ENCODE measurements around the gene AP3D1.
"Not testable (repeated sequence)": the region's sequence is repeated elsewhere in the genome, so short reads cannot be mapped to it uniquely, and the experiment has no call there.

The AP3D1 gene

GRCh38 chr19:2108251-2109016 is 42.9 kb downstream of the AP3D1 start:
- no peak for DNase-seq

DNA sequence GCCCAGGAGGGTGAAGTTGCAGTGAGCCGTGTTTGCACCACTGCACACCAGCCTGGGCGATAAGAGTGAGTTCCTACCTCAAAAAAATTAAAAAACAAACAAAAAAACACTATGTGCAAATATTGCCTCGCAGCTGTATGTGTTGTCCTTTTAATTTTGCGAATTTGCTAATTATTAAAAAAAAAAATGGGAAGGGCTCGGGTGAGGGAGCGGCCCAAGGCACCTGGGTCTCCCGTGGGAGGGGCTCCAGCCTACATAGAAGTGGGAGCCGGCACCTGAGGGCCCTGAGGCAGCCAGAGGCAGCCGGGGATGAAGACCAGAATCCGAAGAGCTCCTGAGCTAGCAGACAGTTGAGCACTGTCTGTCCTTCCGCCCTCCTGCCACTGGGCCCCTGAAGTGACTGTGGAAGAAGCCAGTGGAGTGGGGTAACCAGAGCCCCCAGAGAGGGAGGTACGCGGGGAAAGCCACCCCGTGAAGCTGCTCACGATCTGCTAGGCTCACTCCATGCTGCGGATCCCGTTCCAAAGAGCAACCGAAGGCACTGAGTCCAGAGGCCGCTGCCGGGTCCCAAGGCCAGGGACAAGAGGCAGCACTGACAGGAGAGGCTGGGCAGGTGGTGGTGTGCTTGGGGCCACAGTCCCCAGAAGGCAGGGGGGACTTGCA is 48.2 kb downstream of the AP3D1 start:
- DNase-seq = no peak

DNA sequence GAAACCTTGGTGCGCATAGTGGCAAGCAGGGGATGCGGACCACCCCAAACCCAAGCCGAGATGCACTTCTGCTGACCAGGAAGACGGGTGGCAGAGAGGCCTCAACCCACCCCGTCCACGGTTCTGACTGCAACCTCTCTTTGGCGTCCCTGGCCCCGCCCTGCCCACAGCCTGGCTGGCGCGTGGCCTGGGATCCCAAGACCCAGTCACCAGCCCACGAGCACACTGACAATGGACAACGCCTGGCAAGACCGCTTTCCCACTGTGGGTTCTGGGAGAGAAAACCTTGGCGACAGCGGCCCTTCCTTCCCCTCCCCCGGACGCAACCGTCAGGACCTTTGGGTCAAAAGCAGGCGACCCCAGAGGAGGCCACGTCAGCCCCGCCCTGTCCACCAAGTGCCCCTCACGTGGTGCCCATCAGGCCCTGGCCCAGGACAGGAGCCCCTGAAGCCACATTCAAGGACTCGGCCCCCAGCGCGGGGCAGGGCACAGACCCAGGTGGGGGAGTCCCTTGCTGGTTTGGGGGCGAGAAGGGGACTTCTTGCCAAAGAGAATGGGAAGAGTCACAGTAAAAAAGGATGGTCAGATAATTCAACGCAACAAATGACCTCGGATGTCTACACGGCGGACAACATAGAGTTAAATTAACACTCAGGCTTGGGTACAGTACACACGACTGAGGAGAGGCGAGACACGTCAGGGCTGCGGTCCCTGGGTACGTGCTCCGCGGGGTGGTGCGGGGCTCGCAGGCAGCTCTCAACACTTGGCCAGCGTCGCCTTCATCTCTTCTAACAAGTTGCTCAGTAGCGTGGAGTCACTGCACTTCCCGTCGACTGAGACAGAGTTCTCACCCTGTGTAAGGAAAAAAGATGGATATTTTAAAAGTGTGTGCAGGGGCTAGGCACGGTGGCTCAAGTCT is 49.7 kb downstream of the AP3D1 start:
- no peak for DNase-seq

GRCh38 chr19:2100719-2101061 is 50.7 kb downstream of the AP3D1 start:
- DNase-seq = no peak

- no peak for DNase-seq
These were observed 51.2 kb downstream of the AP3D1 start for GRCh38 chr19:2099937-2100718.

- no peak for DNase-seq
These were observed 52.3 kb downstream of the AP3D1 start for GRCh38 chr19:2099054-2099501.

DNA sequence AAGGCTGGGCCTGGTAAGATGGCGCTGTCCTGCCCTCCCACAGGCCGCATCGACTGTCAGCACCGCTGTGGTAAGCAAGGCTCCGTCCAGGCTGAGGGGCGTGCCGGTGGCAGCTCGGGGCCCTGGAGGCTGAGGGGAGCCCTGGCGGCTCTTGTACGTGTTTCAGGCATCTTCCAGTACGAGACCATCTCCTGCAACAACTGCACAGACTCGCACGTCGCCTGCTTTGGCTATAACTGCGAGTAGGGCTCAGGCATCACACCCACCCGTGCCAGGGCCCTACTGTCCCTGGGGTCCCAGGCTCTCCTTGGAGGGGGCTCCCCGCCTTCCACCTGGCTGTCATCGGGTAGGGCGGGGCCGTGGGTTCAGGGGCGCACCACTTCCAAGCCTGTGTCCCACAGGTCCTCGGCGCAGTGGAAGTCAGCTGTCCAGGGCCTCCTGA is 53.5 kb downstream of the AP3D1 start:
- no peak for DNase-seq

DNA sequence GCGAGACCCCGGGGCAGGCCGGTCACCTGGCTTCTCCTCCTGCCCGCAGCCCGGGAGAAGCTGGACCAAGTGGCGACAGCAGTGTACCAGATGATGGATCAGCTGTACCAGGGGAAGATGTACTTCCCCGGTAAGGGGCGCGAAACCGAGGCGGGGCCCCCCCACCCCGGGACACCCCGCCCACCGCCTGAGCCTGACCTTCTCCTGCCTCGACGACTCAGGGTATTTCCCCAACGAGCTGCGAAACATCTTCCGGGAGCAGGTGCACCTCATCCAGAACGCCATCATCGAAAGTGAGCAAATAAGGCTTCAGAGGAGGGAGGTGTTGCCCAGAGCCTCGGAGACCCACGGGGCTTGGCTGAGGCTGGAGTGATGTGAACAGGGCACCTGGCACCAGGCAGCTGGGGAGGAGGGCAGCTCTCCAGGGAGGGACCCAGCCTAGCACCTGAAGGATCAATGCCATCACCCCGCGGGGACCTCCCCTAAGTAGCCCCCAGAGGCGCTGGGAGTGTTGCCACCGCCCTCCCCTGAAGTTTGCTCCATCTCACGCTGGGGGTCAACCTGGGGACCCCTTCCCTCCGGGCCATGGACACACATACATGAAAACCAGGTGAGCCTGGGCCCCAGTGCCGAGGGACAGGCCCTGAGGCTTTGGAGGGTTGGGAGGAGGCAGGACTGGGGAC is 54.0 kb downstream of the AP3D1 start:
- no peak for DNase-seq

- peak; percentile 99 for DNase-seq
These were observed 54.7 kb downstream of the AP3D1 start, which contains the start of gene IZUMO4 for GRCh38 chr19:2096480-2097202. Gene IZUMO4, plus strand, starts transcription at chr19:2096915. Its CDS starts 31 bp downstream, at chr19:2096946.

DNA sequence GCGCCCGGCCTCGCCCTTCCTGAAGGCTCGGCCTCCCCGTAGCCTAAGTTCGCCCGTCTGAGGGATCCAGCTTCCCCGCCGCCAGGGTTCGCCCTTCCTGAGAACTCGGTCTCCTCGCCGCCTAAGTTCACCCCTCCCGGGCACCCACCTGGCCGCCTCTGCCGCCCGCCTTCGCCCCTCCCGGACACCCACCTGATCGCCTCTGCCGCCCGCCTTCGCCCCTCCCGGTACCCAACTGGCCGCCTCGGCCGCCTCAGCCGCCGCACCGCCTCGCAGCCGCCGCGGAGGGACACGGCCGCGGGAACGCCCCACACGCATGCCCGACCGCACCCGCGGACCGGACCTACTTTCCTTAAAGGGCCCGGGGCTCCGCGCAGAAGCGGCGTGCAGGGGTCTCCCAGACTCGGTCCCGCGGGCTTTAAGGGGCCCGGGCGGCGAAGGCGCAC is 55.3 kb downstream of the AP3D1 start, which contains the start of gene MOB3A:
Gene MOB3A (minus strand): TSS at position 293 of the 446 bp plus-strand sequence. CDS start 17,766 bp downstream, outside the sequence.
- DNase-seq = peak; percentile 85

DNA sequence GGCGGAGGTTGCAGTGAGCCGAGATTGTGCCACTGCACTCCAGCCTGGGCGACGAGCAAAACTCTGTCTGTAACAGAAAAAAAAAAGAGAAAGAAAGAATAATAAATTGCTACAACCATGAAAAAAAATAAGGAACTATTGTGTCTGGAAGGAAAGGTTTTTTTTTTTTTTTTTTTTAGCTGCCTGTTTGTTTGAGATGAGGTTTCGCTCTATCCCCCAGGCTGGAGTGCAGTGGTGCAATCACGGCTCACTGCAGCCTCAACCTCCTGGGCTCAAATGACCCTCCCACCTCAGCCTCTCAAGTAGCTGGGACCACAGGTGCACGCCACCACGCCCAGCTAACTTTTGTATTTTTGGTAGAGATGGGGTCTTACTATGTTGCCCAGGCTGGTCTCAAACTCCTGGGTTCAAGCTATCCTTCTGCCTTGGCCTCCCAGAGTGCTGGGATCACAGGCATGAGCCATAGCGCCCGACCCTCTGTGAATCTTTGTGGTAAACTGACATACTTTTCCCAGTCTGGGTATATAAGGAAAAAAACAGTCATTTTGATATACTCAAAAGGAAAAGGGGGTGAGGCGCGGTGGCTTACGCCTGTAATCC is 59.3 kb downstream of the AP3D1 start:
- not testable (repeated sequence) for DNase-seq

DNA sequence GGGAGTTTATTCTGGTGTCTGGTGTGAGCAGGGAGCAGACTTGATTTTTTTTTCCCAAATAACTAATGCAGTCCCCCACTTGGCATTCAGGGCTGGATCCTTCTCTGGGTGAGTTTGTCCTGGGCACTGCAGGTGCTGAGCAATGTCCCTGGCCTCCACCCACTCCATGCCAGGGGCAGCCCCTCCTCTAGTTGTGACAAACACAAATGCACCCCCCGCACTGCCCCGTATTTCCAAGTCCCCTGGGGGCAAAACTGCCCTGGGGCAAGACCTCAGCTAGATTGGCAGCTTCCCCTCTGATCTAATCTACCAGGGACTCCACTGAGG is 61.7 kb downstream of the AP3D1 start:
- no peak for DNase-seq

DNA sequence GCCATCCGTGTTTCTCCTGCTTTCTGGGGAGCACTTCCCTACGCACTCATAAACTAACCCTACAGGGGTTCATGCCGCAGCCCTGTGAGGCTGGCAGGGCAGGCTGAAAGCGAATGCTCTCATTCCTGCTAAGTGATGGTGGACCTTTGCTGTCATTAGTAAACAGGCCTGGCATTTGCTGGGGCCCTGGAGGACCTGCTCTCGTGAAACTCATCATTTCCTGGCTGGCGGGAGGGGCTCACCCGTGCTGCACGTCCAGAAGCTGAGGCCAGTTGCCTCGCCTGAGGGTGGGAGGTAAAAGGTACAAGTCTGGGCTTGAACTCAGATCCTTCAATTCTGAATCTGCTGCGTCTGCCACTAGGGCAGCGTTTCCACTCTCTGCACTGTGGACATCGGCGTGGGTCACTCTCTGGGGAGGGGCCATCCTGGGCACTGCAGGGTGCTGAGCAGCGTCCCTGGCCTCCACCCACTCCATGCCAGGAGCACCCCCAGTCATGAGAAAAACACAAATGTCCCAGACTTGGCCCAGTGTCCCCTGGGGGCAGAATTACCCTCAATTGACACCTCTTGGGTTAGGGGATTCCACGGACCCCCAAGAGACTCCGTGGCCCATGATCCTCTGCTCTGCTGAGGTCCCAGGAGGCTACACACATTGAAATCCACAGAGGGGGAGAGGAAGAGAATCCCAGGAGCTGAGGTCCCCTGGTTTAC is 62.2 kb downstream of the AP3D1 start:
- no peak for DNase-seq

DNA sequence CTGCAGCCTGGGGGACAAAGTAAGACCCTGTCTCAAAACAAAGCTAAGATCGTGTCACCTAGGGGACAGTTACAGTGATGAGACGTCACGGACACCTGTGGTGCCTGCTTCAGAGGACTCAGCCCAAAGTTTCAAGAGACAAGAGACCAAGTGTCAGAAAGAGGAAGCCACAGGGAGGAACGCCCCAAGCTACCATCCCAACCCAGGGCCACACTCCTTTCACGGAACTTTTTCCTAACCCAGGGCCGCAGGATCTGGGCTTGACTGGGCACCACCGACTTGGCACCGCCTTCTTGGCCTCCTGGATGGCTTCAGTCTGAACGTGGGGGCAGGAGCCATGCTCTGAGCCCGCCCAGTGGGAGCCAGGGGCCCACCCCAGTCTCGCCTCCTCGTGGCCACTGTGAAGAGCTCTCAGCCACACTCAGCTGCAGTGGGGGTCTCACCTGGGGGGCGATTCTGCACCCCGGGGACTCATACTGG is 63.7 kb downstream of the AP3D1 start:
- no peak for DNase-seq

DNA sequence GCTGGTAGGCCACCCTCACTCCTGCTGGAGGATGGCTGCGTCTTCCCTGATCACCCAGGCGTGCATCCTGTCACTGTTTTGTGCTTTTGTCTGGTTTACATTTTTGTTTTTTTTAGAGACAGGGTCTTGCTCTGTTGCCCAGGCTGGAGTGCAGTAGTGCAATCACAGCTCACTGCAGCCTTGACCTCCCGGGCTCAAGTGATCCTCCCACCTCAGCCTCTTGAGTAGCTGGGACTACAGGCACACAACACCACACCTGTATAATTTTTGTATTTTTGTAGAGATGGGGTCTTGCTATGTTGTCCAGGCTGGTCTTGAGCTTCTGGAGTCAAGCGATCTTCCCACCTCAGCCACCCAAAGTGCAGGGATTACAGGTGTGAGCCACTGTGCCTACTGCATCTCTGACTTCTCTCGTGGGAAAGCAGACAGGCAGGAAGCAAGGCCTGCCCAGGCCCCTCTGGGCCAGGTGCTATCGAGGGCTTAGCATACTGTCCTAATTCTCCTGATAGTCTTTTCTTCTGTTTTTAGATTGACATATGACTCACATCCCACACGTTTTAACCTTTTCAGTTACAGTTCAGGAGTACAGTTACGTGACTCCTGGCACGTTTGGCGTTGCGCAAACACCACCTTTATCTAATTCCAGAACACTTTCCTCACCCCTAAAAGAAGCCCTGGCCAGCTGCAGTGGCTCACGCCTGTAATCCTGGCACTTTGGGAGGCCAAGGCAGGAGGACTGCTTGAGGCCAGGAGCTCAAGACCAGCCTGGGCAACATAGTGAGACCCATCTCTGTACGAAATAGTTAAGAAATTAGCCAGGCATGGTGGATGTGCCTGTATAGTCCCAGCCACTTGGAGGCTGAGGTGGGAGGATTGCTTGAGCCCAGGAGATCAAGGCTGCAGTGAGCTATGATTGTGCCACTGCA is 64.4 kb downstream of the AP3D1 start:
- not testable (repeated sequence) for DNase-seq

DNA sequence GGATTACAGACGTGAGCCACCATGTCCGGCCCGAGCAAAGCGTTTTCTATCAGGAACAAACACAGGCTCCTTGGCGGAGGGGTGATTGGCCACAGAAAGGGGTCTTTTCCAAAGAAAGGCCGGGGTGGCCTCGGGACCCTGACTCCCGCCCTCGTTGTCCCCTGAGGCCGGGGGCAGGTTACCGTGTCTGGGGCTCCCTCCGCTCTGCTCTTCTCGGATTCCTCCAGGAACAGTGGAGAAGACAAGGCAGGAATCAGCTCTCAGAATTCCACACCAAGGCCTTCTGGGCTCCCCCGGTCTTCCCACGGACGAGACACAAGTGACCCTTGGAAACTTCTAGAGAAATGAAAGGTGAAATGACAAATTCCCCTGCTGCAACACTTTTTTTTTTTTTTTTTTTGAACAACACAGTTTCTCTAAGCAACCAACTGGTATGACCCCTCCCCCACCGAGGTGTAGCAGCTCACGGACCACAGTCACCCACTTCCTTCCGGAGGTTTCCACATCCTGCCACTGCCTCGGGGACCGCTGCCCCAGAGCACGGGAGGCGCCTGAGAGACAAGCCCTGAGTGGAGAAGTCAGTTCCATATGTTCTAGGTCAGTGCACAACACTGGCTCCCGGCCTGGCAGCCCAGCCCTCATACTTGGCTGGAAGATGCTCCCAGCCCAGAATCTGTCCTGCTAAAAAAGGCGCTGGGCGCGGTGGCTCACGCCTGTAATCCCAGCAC is 66.2 kb downstream of the AP3D1 start:
- no peak for DNase-seq

GRCh38 chr19:2083174-2083854 is 68.1 kb downstream of the AP3D1 start:
- DNase-seq = no peak

All from NCI-H1436 (cell line).